Astrocyte of the spinal cord (primary cell): ENCODE data around the gene NTN4.

ENCODE experiments used
- DNase-seq: peaks from one replicate; pipeline ENCODE4 v3.0.0; 2011; ENCODE audit warnings: low read depth, low spot score
- H3K4me3 ChIP-seq: 2 replicates; pipeline ENCODE4 v1.5.1; 2011; ENCODE audit warnings: low read depth, mild to moderate bottlenecking, low read length, moderate library complexity
- in situ Hi-C: cut with HindIII; loops from 2 replicates; pipeline ENCODE4 v1.10.0; 2017; ENCODE audit warnings: low sequenced_read_pairs
- TF ChIP-seq, protein P1 (sequence below): IDR thresholded peaks from 2 replicates; pipeline ENCODE4 v1.5.1; 2012; ENCODE audit warnings: low read depth, mild to moderate bottlenecking, low read length, inconsistent platforms

Gene NTN4

DNA sequence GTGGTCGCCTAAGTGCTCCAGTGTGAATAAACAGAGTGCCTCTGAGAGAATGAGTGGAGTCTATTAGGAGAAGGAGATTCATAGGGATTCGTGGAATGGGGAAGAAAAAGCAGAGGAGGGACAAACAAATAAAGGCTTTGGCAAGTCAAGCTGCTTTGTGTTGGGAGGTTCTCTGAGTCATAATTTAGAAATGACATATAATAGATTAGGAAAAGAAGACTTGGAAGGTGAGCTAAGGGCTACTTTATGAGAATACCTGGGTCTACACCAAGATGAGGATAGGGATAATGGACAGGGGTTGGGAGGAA, 6.4 kb upstream of the NTN4 start:
- TF ChIP-seq, protein P1, sequence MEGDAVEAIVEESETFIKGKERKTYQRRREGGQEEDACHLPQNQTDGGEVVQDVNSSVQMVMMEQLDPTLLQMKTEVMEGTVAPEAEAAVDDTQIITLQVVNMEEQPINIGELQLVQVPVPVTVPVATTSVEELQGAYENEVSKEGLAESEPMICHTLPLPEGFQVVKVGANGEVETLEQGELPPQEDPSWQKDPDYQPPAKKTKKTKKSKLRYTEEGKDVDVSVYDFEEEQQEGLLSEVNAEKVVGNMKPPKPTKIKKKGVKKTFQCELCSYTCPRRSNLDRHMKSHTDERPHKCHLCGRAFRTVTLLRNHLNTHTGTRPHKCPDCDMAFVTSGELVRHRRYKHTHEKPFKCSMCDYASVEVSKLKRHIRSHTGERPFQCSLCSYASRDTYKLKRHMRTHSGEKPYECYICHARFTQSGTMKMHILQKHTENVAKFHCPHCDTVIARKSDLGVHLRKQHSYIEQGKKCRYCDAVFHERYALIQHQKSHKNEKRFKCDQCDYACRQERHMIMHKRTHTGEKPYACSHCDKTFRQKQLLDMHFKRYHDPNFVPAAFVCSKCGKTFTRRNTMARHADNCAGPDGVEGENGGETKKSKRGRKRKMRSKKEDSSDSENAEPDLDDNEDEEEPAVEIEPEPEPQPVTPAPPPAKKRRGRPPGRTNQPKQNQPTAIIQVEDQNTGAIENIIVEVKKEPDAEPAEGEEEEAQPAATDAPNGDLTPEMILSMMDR, result no peak
- in situ Hi-C loops, result no loop called here
- no peak overlapping the region for H3K4me3 ChIP-seq
- DNase-seq, result no peak

DNA sequence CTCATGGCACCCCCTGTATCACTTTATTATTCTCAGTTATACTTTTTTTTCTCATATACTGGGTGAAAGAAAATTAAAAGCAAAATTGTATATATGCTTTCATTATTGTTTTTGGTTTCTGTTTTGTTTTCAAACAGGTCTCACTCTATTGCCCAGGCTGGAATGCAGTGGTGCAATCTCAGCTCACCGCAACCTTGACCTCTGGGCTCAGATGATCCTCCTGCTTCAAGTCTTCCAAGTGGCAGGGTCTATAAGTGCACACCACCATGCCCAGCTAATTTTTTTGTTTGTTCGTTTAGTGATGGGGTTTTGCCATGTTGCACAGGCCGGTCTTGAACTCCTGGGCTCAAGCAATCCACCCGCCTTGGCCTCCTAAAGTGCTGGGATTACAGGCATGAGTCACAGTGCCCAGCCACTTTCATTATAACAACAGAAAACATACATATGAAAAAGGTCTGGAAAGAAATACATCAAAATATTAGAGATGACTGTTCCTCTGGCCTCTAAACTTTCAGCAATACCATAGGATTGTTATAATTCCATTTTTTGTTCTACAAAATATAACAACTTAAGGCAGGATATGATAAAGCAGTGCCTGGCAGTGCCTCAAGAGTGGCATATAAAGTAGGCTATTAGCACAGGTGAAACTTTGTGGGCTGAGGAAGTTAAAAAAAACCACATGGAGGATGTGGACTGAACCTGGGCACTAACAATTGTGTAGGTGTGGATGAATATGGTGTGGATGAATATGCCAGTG, 5.8 kb upstream of the NTN4 start:
- no peak for DNase-seq
- H3K4me3 ChIP-seq, result no peak overlapping the region
- in situ Hi-C loops, result no loop called here
- TF ChIP-seq, protein P1, result no peak

DNA sequence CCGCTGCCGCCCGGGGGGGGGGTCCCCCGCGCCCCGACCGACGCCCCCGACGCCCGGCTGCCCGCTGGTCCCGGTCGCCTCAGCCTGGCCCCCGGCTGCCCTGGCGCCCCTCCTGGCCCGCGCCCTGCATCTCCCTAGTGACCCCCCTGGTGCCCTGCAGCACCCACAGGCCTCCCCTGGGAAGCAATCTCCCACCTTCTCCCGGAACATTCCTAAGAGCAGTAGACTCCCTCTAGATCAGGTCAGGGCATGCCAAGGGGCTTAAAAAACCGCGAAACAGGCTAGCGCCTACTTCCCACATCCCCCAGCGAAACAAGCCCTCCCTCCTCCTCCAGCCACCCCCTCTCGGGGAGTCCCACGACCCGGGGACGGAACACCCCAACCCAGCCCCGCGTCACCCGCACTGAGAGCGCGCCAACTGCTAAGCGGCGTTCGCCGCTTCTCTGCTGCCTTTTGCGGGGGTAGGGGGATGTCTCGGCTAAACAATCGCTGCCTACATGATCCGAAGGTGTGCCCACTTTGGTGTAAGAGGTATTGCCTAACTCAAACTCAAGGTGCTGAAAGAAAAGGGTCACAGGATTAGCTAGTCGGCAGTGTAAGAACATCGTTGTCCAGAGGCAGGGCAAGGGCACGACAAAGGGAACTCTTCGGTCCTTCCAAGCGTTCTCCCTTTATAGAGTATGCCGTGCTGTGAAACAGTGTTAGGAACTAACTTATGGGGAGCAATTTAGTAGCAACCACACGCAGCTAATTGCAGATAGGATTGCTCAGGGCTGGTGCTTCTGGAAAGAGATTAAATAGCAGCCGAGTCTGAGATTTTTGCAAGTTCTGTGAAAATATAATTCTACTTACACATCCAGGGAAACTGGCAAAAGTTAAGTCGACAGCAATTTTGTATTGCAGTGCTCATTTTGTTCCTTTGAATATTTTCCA, 619 bp upstream of the NTN4 start:
- TF ChIP-seq, protein P1, result no peak
- in situ Hi-C loops, result no loop called here
- DNase-seq, result no peak
- H3K4me3 ChIP-seq, result peak overlapping the region; percentile 65

DNA sequence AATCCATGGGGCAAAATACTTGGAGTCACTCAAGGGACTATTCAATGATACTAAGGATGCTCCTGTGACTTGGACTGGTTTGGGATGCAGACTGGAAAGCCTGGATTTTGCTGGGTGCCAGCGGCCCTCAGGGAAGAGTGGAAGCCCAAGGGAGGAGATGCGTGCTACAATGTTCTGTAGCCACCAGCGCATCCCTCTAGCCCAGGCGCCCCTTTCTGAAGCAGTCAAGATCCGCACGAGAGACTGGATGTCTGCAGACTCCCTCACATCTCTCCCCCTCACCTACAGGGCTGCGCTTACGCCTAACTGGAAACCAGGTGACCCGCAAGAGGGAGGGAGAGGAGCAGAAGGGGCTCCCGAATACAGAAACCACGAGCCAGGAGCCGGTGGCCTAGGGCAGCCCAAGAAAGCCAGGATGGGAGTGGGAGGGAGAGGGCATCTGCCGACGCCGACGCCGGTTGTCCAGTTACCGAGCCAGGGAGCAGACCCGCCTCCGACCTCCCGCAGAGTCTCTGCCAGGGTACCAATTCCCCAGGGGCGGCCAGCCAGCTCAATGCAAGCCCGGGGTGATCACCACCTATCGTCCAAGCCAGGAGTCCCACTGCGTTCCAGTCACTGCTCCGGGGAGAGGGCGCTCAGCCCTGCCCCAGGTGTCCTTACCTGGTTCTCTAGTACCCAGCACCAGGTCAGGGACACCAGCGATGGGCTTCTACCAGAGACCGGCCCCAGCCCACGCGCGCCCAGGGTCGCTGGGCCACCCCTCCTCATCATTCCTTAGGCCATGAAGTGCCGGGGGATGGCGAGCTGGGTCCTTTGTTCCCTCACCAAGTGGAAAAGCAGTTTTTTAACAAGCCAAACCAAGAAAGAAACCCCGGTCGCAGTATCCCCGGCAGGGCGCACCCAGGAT, 1.2 kb downstream of the NTN4 start:
- peak overlapping the region; percentile 65 for H3K4me3 ChIP-seq
- TF ChIP-seq, protein P1, result no peak
- no peak for DNase-seq
- in situ Hi-C loops, result no loop called here

DNA sequence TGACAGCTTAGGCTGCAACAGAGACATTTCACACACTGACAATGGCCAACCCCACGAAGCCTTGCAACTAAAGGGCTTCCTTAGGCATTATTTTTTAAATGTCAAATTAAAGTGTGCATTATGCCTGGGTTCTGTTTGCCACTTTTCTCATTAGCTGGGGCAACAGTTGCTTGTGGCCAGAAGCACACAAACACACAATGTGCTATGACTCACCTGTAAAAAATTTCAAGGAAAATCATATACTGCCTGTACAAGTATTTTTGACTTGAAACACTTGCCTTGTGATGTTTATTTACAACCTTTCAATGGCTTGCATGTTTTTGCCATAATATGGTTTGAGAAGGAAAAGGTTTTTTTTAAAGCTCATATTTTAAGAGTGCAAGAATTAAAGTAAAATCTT, 1.9 kb downstream of the NTN4 start:
- peak; percentile 52 for DNase-seq
- no peak overlapping the region for H3K4me3 ChIP-seq
- in situ Hi-C loops, result no loop called here
- TF ChIP-seq, protein P1, result no peak

DNA sequence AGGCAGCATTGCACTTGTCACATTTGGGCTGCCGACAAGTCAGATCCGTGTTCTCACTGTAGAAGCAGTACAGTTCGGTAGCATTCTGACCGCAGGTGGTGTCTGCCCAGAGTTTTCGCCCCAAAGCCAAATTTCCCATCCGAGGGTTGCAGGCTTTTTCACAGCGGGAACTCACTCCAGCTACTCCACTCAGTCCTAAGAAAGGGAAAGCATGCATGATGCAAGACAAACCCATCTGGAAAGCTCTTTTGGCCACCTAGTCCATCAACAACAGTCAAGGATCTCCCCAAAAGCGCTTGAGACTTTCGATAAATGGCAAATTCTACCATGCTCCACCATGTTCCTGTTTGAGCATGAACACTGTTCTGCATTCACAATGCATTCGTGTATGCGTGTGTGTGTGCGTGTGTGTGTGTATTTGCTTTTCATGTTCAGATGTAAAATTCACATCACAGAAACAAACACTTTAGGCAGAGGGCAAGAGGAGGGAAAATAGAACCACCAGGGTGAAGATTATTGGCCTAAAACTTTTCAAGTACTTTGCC, 3.2 kb downstream of the NTN4 start:
- TF ChIP-seq, protein P1, result no peak
- DNase-seq, result no peak
- in situ Hi-C loops, result no loop called here
- H3K4me3 ChIP-seq, result no peak overlapping the region
